ENCODE results near the gene ITGA6. TPM values are rescaled to one million over a fixed set of nuclear protein-coding genes. Genes with fewer than 3 reads are reported as not detected.

Gene ITGA6
- total RNA-seq, 1 experiment from 2014 or later = 93.1 TPM

GRCh38 chr2:172423160-172423559 lies 4.2 kb upstream of the ITGA6 start:
- H3K9ac ChIP-seq (ENCODE audit: low read length) = no peak overlapping the region
- H3K4me2 ChIP-seq (ENCODE audit: low read length) = no peak overlapping the region
- no peaks in the 10 kb centered on the region for H3K27me3 ChIP-seq (ENCODE audit: insufficient read depth, low read length)
- H3K4me1 ChIP-seq (ENCODE audit: control insufficient read depth in 1 of 2, insufficient read depth in 2 of 2, low read length in 2 of 2) = peaks cover 8 to 10% of the 10 kb centered on the region in 2 experiments
- H3K36me3 ChIP-seq (ENCODE audit: control insufficient read depth in 1 of 2, insufficient read depth in 2 of 2, low read length in 2 of 2) = no peaks in the 10 kb centered on the region
- H4K20me1 ChIP-seq (ENCODE audit: insufficient read depth) = no peaks in the 10 kb centered on the region
- ATAC-seq (no peak), DNase-seq (ENCODE audit: low read depth, low spot score) (no peak)
- H3K27ac ChIP-seq (ENCODE audit: low read depth, low read length) = no peak overlapping the region
- H3K4me3 ChIP-seq (replicated peaks in 1 of 2; ENCODE audit: low read depth in 1 of 2, low read length in 2 of 2) = no peak overlapping the region
- H3K79me2 ChIP-seq (ENCODE audit: insufficient read depth, low read length) = peaks cover 6% of the 10 kb centered on the region
- POLR2A ChIA-PET = no interaction called here
- intact Hi-C loops (cut with micrococcal nuclease) = no loop called here
- TF ChIP-seq SRF (IDR thresholded peaks at IDR 0.05; ENCODE audit: low read depth) (no peak), CEBPB (IDR thresholded peaks at IDR 0.05; ENCODE audit: low read depth) (no peak), EZH2phosphoT487 (IDR thresholded peaks at IDR 0.05; ENCODE audit: borderline replicate concordance) (no peak), FOSL1 (IDR thresholded peaks at IDR 0.05; ENCODE audit: low read depth) (no peak), CTCF (IDR thresholded peaks at IDR 0.05 in 2 of 3, conservative IDR thresholded peaks at IDR 0.05 in 1 of 3; ENCODE audit: borderline replicate concordance in 1 of 3, insufficient read depth in 1 of 3, low read depth in 2 of 3, low read length in 2 of 3) (no peak), SIN3A (IDR thresholded peaks at IDR 0.05; ENCODE audit: low read depth) (no peak), ATF3 (IDR thresholded peaks at IDR 0.05) (no peak), MAX (IDR thresholded peaks at IDR 0.05) (no peak), EGR1 (IDR thresholded peaks at IDR 0.05; ENCODE audit: low read depth) (no peak), POLR2AphosphoS5 (IDR thresholded peaks at IDR 0.05; ENCODE audit: low read depth, low read length) (no peak), ELF1 (IDR thresholded peaks at IDR 0.05; ENCODE audit: borderline replicate concordance, low read depth) (no peak), CBX3 (IDR thresholded peaks at IDR 0.05; ENCODE audit: low read depth) (no peak), TCF7L2 (IDR thresholded peaks at IDR 0.05; ENCODE audit: borderline replicate concordance, extremely low read depth, insufficient read depth, insufficient read length) (no peak), RAD21 (IDR thresholded peaks at IDR 0.05; ENCODE audit: low read depth) (no peak), JUND (IDR thresholded peaks at IDR 0.05) (no peak), ZFX (IDR thresholded peaks at IDR 0.05) (no peak), YY1 (IDR thresholded peaks at IDR 0.05; ENCODE audit: extremely low read depth, insufficient replicate concordance, low read depth, low read length) (no peak), ZNF274 (IDR thresholded peaks at IDR 0.05; ENCODE audit: low read depth, low read length) (no peak), SP1 (IDR thresholded peaks at IDR 0.05; ENCODE audit: low read depth) (no peak)
- RAD21 ChIA-PET (ENCODE audit: low non-redundant PET in 1 of 2, low total read pairs in 2 of 2, uncharacterized antibody in 2 of 2, unreplicated experiment in 2 of 2) = no interaction called here
- H3K9me2 ChIP-seq (ENCODE audit: insufficient read depth) = no peaks in the 10 kb centered on the region
- CTCF ChIA-PET = no interaction called here
- H2AFZ ChIP-seq (ENCODE audit: low read depth, low read length, poor library complexity, severe bottlenecking) = no peak overlapping the region
- no TSS peak for BruUV-seq (replicated peaks)
- no peaks in the 10 kb centered on the region for H3K9me3 ChIP-seq (ENCODE audit: control insufficient read depth in 1 of 2, insufficient read depth in 1 of 2, low read depth in 1 of 2, low read length in 2 of 2)

Data from HCT116 (cell line).